Mesendoderm (in vitro differentiated cells): ENCODE data around the gene SMIM15.

ENCODE experiments used
- DNase-seq: peaks from one replicate; pipeline ENCODE4 v3.0.0; 2013
- H2AK5ac ChIP-seq: 2 replicates; pipeline ENCODE4 v1.6.1; 2013; ENCODE audit warnings: low read length, inconsistent platforms
- H2BK120ac ChIP-seq: 2 replicates; pipeline ENCODE4 v1.6.1; 2013; ENCODE audit warnings: low read depth, mild to moderate bottlenecking, low read length, moderate library complexity, mixed read lengths
- H2BK15ac ChIP-seq: replicated peaks from 2 replicates; pipeline ENCODE4 v1.6.1; 2013; ENCODE audit warnings: low read depth, mild to moderate bottlenecking, moderate library complexity
- H2BK5ac ChIP-seq: 2 replicates; pipeline ENCODE4 v1.6.1; 2013; ENCODE audit warnings: low read length, inconsistent platforms
- H3K18ac ChIP-seq: 2 replicates; pipeline ENCODE4 v1.6.1; 2013; ENCODE audit warnings: mild to moderate bottlenecking, low read length, mixed read lengths
- H3K23ac ChIP-seq: one replicate; pipeline ENCODE4 v1.6.1; 2013; ENCODE audit warnings: low read length
- H3K27ac ChIP-seq: 2 replicates; pipeline ENCODE4 v1.5.1; 2013; ENCODE audit warnings: low read depth, mild to moderate bottlenecking, inconsistent platforms, low read length, moderate library complexity
- H3K27me3 ChIP-seq: 2 replicates; pipeline ENCODE4 v1.6.1; 2013; ENCODE audit warnings: low read length, control low read depth, mild to moderate bottlenecking, inconsistent platforms; ENCODE audit not compliant: insufficient read depth, poor library complexity
- H3K36me3 ChIP-seq: 2 replicates; pipeline ENCODE4 v1.6.1; 2013; ENCODE audit warnings: low read length, inconsistent platforms; ENCODE audit not compliant: control insufficient read depth, insufficient read depth
- H3K4ac ChIP-seq: one replicate; pipeline ENCODE4 v1.6.1; 2013; ENCODE audit warnings: low read depth, mild to moderate bottlenecking, low read length, moderate library complexity
- H3K4me1 ChIP-seq: 2 replicates; pipeline ENCODE4 v1.6.1; 2013; ENCODE audit warnings: low read depth, low read length, inconsistent platforms; ENCODE audit not compliant: control insufficient read depth
- H3K4me2 ChIP-seq: 2 replicates; pipeline ENCODE4 v1.6.1; 2013; ENCODE audit warnings: low read length
- H3K4me3 ChIP-seq: 2 replicates; pipeline ENCODE4 v1.5.1; 2013; ENCODE audit warnings: mild to moderate bottlenecking, low read length
- H3K56ac ChIP-seq: one replicate; pipeline ENCODE4 v1.6.1; 2013; ENCODE audit warnings: low read length
- H3K79me1 ChIP-seq: 2 replicates; pipeline ENCODE4 v1.6.1; 2013; ENCODE audit warnings: low read length, inconsistent platforms
- H3K79me2 ChIP-seq: 2 replicates; pipeline ENCODE4 v1.6.1; 2013; ENCODE audit warnings: mild to moderate bottlenecking, low read length; ENCODE audit not compliant: control insufficient read depth, insufficient read depth
- H3K9ac ChIP-seq: 2 replicates; pipeline ENCODE4 v1.6.1; 2013; ENCODE audit warnings: low read length, inconsistent platforms
- H4K5ac ChIP-seq: one replicate; pipeline ENCODE4 v1.6.1; 2013; ENCODE audit warnings: low read length
- H4K8ac ChIP-seq: one replicate; pipeline ENCODE4 v1.6.1; 2013; ENCODE audit warnings: low read depth, mild to moderate bottlenecking, control low read depth, low read length, moderate library complexity
- WGBS: extraction: QIAGEN DNeasy Blood & Tissue Kit; methylation state at CpG from one replicate; pipeline ENCODE4 v1.1.7; 2013; ENCODE audit warnings: low lambda C conversion rate, missing lambda C conversion rate; ENCODE audit not compliant: insufficient coverage; ENCODE audit errors: extremely low coverage; 5-methylcytosine and 5-hydroxymethylcytosine counted together

The SMIM15 gene

DNA sequence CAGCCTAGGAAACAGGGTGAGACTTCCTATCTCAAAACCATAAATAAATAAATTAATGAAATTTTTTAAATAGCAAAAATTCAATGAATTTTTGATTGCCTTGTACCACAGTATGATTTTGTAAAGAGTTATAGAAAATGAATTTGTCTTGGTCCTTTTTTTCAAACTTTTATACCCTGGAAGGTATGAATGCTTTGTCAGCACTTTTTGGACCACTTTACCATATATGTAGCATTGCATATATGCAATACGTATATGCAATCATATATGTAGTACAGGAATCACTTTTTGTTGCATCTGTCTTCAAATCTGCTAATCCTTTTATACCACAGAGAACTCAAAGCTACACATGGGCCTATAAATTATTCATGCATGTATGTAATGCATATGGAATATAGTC, 9.2 kb upstream of the SMIM15 start:
- no CpG with 5 or more reads among the region's 1 CpG for WGBS
- H3K79me1 ChIP-seq: no peaks in the 10 kb centered on the region
- H3K23ac ChIP-seq: no peak overlapping the region
- H3K56ac ChIP-seq: no peak overlapping the region
- no peak overlapping the region for H2BK5ac ChIP-seq
- H3K4me2 ChIP-seq: no peak overlapping the region
- no peak overlapping the region for H4K8ac ChIP-seq
- H3K4me3 ChIP-seq: no peak overlapping the region
- no peak overlapping the region for H4K5ac ChIP-seq
- no peak overlapping the region for H2AK5ac ChIP-seq
- H3K18ac ChIP-seq: no peak overlapping the region
- H3K4ac ChIP-seq: no peak overlapping the region
- DNase-seq: no peak
- no peaks in the 10 kb centered on the region for H3K27me3 ChIP-seq
- no peak overlapping the region for H2BK120ac ChIP-seq
- no peak overlapping the region for H3K9ac ChIP-seq
- no peak overlapping the region for H3K27ac ChIP-seq
- H3K79me2 ChIP-seq: no peaks in the 10 kb centered on the region
- H2BK15ac ChIP-seq: no peak overlapping the region
- no peaks in the 10 kb centered on the region for H3K36me3 ChIP-seq
- H3K4me1 ChIP-seq: no peaks in the 10 kb centered on the region

DNA sequence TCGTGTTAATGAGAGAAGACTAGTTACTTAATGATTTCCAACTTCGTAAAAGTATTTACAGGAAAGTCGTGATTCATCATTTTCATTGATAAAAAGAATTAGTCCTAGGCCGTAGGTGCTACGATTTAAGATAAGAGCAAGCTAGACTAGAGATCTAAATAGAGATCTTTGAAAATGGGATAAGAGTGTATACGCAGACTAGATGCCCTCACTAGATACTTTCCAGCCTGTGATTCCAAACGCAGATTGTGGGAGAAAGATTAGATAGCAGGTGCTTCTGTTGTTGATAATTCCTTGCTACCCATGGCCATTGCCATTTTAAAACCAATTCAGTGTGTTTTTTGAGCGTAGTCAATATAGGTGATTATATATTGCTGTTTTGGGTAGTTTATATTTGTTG, 6.7 kb upstream of the SMIM15 start:
- Histone ChIP-seq H3K23ac (no peak overlapping the region), H3K18ac (no peak overlapping the region), H3K27ac (no peak overlapping the region), H3K9ac (no peak overlapping the region), H2BK5ac (no peak overlapping the region), H2BK15ac (no peak overlapping the region), H2BK120ac (no peak overlapping the region), H3K36me3 (no peaks in the 10 kb centered on the region), H3K4me2 (no peak overlapping the region), H3K27me3 (no peaks in the 10 kb centered on the region), H3K79me1 (no peaks in the 10 kb centered on the region), H2AK5ac (no peak overlapping the region), H4K8ac (no peak overlapping the region), H4K5ac (no peak overlapping the region), H3K4ac (no peak overlapping the region), H3K79me2 (peaks cover under 1% of the 10 kb centered on the region), H3K56ac (no peak overlapping the region), H3K4me1 (no peaks in the 10 kb centered on the region), H3K4me3 (no peak overlapping the region)
- peak; percentile 60 for DNase-seq
- 100% methylated on average over 3 of the region's 8 CpGs for WGBS

DNA sequence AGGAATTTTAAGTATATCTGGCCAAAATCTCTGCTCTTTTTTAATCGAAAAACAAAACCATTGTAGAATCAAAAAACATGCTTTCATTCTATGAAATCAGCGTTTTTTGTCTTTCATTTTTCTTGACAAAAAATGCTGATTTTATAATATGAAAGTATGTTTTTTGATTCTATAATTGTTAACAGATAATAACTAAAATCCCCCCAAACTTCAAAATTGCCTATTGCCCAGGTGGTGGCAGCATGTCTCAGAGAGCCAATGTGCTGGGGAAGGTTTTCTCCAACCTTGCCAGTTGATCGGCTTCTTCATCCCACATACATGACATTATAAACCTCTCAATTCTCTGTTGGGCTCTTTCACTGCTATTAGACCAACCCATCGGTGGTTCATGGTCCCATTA, 5.1 kb upstream of the SMIM15 start:
- no peak overlapping the region for H2BK15ac ChIP-seq
- no peak overlapping the region for H3K9ac ChIP-seq
- H3K18ac ChIP-seq: no peak overlapping the region
- H3K4me3 ChIP-seq: no peak overlapping the region
- H2AK5ac ChIP-seq: no peak overlapping the region
- DNase-seq: peak; percentile 51
- H3K79me1 ChIP-seq: no peaks in the 10 kb centered on the region
- H3K56ac ChIP-seq: no peak overlapping the region
- H3K27ac ChIP-seq: no peak overlapping the region
- H3K36me3 ChIP-seq: no peaks in the 10 kb centered on the region
- no peak overlapping the region for H4K5ac ChIP-seq
- H3K4me2 ChIP-seq: no peak overlapping the region
- H3K4ac ChIP-seq: no peak overlapping the region
- H3K4me1 ChIP-seq: no peaks in the 10 kb centered on the region
- H3K79me2 ChIP-seq: peaks cover 9% of the 10 kb centered on the region
- no peak overlapping the region for H4K8ac ChIP-seq
- H2BK120ac ChIP-seq: no peak overlapping the region
- no peak overlapping the region for H3K23ac ChIP-seq
- no peaks in the 10 kb centered on the region for H3K27me3 ChIP-seq
- WGBS: no CpG with 5 or more reads among the region's 4 CpGs
- no peak overlapping the region for H2BK5ac ChIP-seq

DNA sequence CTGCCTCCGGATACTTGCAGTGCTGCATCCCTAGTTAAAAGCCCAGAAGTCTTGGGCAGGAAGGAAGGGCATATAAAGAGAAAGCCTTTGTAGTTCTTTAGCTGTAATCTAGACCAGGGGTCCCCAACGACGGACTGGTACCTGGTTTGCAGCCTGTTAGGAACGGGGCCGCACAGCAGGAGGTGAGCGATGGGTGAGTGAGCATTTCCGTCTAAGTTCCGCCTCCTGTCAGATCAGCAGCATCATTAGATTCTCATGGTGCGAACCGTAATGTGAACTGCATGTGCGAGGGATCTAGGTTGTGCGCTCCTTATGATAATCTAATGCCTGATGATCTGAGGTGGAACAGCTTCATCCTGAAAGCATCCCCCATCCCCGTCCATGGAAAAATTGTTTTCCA, 1.6 kb upstream of the SMIM15 start:
- Histone ChIP-seq H3K4me1 (no peaks in the 10 kb centered on the region), H2AK5ac (no peak overlapping the region), H4K8ac (no peak overlapping the region), H2BK120ac (no peak overlapping the region), H3K4ac (no peak overlapping the region), H3K27ac (no peak overlapping the region), H3K18ac (no peak overlapping the region), H4K5ac (no peak overlapping the region), H3K56ac (no peak overlapping the region), H3K9ac (no peak overlapping the region), H3K79me1 (peaks cover 7% of the 10 kb centered on the region), H3K23ac (no peak overlapping the region), H2BK5ac (no peak overlapping the region), H3K4me3 (no peak overlapping the region), H3K27me3 (no peaks in the 10 kb centered on the region), H2BK15ac (no peak overlapping the region), H3K4me2 (no peak overlapping the region), H3K36me3 (no peaks in the 10 kb centered on the region), H3K79me2 (peaks cover 26% of the 10 kb centered on the region)
- DNase-seq: no peak
- WGBS: no CpG with 5 or more reads among the region's 13 CpGs

DNA sequence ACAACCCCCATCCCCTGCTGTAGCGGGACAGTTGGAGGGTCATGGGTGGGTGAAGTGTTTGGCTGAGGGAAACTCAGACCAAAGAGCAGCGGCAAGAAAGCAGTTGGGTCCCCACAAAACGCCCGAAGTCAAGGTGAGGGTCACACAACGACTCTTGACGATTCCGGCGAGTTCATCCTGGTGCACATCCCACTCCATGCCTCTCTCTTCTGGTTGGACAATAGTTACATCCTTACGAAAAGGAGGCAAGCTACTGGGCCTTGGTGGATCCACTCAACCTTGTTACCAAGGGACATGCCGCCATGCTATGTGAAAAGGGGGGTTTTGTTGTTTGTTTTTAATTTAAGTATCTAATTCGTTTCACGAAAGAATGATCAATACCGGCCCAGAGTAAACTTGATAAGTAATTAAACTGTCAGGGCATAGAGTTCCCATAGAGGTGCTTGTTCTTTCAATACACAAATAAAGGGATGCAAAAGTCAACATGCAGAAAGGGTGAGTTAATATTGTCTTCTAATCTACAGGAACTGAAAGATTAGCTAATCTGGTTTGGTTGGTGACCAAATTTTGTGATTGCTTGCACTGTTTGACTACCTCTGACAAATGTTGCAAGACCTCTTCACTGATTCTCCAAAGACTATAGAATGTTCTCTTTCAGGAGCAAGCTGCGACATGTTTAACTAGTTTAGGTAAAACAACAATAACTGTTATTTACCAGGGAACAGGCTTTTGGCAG, 732 bp upstream of the SMIM15 start:
- Histone ChIP-seq H3K79me1 (peaks cover 7% of the 10 kb centered on the region), H3K4ac (peak overlapping the region; percentile 77), H2AK5ac (no peak overlapping the region), H3K4me1 (no peaks in the 10 kb centered on the region), H3K27me3 (no peaks in the 10 kb centered on the region), H2BK120ac (no peak overlapping the region), H4K8ac (peak overlapping the region; percentile 87), H3K36me3 (no peaks in the 10 kb centered on the region), H3K27ac (peak overlapping the region; percentile 6), H3K18ac (peak overlapping the region; percentile 53), H4K5ac (peak overlapping the region; percentile 10), H3K4me2 (peak overlapping the region; percentile 70), H3K4me3 (peak overlapping the region; percentile 82), H2BK5ac (peak overlapping the region; percentile 75), H3K79me2 (peaks cover 26% of the 10 kb centered on the region), H2BK15ac (no peak overlapping the region), H3K56ac (peak overlapping the region; percentile 100), H3K23ac (no peak overlapping the region), H3K9ac (peak overlapping the region; percentile 97)
- no CpG with 5 or more reads among the region's 14 CpGs for WGBS
- DNase-seq: peak; percentile 62

DNA sequence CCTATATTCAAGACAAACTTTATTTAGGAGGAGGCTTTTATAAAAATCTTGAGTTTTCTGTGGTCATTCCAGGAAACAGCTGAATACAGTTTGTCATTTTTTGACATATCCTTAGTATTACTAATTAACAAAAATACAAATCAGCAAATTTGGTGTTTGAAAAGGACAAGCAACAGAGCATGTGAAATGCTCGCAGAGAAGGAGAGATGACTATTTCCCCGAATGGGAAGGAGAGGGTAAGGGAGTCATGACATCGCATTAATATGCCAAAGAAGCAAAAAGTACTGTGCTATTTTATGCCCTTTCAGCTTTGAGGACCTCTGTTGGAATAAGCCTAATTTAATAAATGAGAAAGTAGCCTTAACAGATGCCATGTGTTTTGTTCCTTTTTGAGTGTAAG, 1.8 kb downstream of the SMIM15 start:
- H3K4me1 ChIP-seq: no peaks in the 10 kb centered on the region
- peak overlapping the region; percentile 42 for H3K9ac ChIP-seq
- H4K8ac ChIP-seq: no peak overlapping the region
- no peak overlapping the region for H2BK15ac ChIP-seq
- H3K56ac ChIP-seq: no peak overlapping the region
- no peak overlapping the region for H3K4me3 ChIP-seq
- no peak overlapping the region for H3K4ac ChIP-seq
- no peak overlapping the region for H2BK5ac ChIP-seq
- no peak overlapping the region for H2AK5ac ChIP-seq
- no peak overlapping the region for H3K23ac ChIP-seq
- H3K18ac ChIP-seq: no peak overlapping the region
- H4K5ac ChIP-seq: no peak overlapping the region
- H3K4me2 ChIP-seq: no peak overlapping the region
- no peak for DNase-seq
- H3K36me3 ChIP-seq: no peaks in the 10 kb centered on the region
- H3K27ac ChIP-seq: no peak overlapping the region
- peaks cover 26% of the 10 kb centered on the region for H3K79me2 ChIP-seq
- H2BK120ac ChIP-seq: no peak overlapping the region
- no CpG with 5 or more reads among the region's 3 CpGs for WGBS
- peaks cover 7% of the 10 kb centered on the region for H3K79me1 ChIP-seq
- no peaks in the 10 kb centered on the region for H3K27me3 ChIP-seq
